ENCODE data around the gene TANGO2.

The TANGO2 gene

DNA sequence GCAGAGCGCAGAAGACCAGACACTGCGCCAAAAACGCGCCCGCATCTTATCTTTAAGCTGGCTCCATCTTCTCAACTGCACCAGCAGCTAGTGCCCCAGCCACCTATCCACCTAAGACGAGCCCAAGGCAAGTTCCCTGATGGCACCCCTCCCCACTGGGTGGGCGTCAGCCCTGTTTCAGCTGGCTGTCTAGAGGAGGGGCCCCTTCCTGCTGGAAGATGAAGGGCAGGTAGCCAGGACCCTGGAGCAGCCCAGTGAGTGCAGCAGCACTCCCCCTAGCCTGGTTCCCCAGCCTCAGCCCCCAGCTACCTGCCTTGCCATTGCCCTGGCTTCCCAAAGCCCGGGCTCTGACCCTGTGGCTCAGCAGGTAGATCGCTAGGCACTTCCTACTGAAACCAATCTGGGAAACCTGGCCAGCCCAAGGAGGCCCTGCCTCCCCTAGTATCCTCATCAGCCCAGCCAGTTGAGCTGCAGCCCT, 32.5 kb upstream of the TANGO2 start:
- H3K9ac ChIP-seq (ENCODE audit: low read depth, low read length): no peak overlapping the region
- no peaks in the 10 kb centered on the region for H3K36me3 ChIP-seq (ENCODE audit: insufficient read depth, low read length)
- peaks cover 21% of the 10 kb centered on the region; the same call in 1 of the 2 replicates for H3K4me1 ChIP-seq (ENCODE audit: insufficient read depth, low read length)
- H3K9me3 ChIP-seq (ENCODE audit: control insufficient read depth, insufficient read depth, low read length): no peaks in the 10 kb centered on the region

- H3K4me1 ChIP-seq (ENCODE audit: insufficient read depth, low read length): peaks cover 15% of the 10 kb centered on the region; the same call in 1 of the 2 replicates
- H3K36me3 ChIP-seq (ENCODE audit: insufficient read depth, low read length): no peaks in the 10 kb centered on the region
- no peaks in the 10 kb centered on the region for H3K9me3 ChIP-seq (ENCODE audit: control insufficient read depth, insufficient read depth, low read length)
- H3K9ac ChIP-seq (ENCODE audit: low read depth, low read length): no peak overlapping the region
Measured at GRCh38 chr22:19988965-19989724, 31.8 kb upstream of the TANGO2 start.

- Histone ChIP-seq H3K9ac (ENCODE audit: low read depth, low read length) (no peak overlapping the region), H3K9me3 (ENCODE audit: control insufficient read depth, insufficient read depth, low read length) (no peaks in the 10 kb centered on the region), H3K4me1 (ENCODE audit: insufficient read depth, low read length) (peaks cover 10% of the 10 kb centered on the region; the same call in 1 of the 2 replicates), H3K36me3 (ENCODE audit: insufficient read depth, low read length) (no peaks in the 10 kb centered on the region)
Measured at GRCh38 chr22:19989725-19990067, 31.2 kb upstream of the TANGO2 start.

GRCh38 chr22:19990188-19990587, 30.7 kb upstream of the TANGO2 start:
- Histone ChIP-seq H3K9me3 (ENCODE audit: control insufficient read depth, insufficient read depth, low read length) (no peaks in the 10 kb centered on the region), H3K36me3 (ENCODE audit: insufficient read depth, low read length) (no peaks in the 10 kb centered on the region), H3K9ac (ENCODE audit: low read depth, low read length) (no peak overlapping the region), H3K4me1 (ENCODE audit: insufficient read depth, low read length) (peaks cover 7% of the 10 kb centered on the region; the same call in 1 of the 2 replicates)

DNA sequence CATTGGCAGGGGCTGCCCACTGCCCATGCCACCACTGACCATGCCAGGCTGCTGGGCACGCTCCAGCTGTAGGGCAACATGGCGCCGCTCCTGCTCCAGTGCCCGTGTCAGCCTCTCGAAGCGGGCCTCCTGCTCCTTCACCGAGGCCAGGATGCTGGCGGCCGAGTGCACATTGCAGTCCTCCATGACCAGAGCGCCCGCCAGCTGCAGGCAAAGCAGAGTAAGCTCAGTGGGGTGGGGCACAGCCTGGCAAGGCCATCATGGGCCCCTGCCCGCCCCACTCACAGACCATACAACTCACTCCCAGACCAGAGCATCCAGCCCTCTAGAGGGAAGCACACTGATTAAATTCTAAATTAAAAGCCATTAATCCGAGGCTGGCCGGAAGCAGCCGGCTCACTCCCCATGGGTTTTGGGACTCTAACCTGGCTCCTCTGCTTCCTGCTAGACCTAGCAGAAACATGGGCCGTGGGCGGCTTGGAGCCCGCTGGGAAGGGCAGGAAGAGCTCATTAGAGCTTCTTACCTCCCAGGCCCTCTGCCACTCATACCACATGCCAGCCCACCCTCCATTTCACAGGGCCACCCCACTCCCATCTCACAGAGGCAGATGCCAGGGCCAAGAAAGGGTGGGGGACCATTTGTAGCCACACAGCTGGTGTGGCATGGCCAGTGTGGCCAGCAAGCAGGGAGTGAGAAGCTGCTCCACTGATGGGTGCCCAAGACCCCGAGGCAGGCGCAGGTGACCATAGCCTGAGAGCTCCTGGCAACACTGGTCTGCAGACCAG, 30.1 kb upstream of the TANGO2 start:
- H3K4me1 ChIP-seq (ENCODE audit: insufficient read depth, low read length): peaks cover 4% of the 10 kb centered on the region; the same call in 1 of the 2 replicates
- H3K9ac ChIP-seq (ENCODE audit: low read depth, low read length): no peak overlapping the region
- H3K36me3 ChIP-seq (ENCODE audit: insufficient read depth, low read length): no peaks in the 10 kb centered on the region
- no peaks in the 10 kb centered on the region for H3K9me3 ChIP-seq (ENCODE audit: control insufficient read depth, insufficient read depth, low read length)

DNA sequence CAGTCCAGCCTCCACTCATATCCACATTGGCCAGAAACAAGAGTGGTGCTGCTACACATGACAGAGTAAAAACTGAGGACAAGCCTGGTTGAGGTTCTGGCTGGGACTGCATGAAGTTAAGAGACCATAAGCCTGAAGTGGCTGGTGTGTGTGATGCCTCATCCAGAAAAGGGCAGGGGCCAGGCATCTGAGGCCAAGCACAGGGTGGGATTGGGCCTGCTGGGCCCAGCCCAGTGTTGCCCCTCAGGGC, 29.6 kb upstream of the TANGO2 start:
- Histone ChIP-seq H3K36me3 (ENCODE audit: insufficient read depth, low read length) (no peaks in the 10 kb centered on the region), H3K9me3 (ENCODE audit: control insufficient read depth, insufficient read depth, low read length) (no peaks in the 10 kb centered on the region), H3K9ac (ENCODE audit: low read depth, low read length) (no peak overlapping the region), H3K4me1 (ENCODE audit: insufficient read depth, low read length) (no peaks in the 10 kb centered on the region; the same call in 1 of the 2 replicates)

DNA sequence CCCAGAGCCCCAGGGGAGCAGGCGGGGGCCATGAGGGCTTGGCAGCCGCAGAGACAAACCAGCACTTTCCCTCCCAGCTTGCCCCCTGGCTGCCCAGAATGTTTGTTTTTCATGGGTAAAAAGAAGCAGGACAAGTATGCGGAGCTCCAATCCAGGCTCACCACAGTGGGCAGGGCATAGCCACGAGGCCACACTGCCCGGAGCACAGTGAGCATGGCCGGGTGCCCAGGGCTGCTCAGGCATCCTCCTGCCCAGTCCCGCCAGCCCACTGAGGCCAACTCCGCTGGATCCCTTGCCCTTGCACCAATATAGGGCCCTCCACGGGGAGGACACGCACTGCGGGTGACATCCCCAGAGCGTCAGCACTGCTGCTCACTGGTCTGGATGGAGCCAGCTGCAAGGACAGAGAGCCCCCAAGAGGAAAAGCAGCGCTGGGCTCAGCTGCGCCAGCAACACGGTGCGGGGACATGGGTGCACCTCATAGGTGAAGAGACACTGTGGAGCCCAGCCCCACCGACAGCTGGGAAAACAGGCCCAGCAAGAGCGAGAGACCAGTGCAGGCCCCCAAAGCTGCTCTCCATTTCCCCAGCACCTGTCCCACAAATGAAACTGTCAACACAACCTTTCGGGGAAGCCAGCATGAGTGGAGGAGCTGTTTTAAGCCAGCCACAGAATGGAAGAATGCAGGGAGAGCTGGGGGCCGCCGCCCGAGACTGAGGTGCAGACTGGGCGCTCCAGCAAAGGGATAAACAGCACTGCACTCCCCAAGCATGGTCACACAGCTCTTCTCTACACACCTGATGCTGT, 29.1 kb upstream of the TANGO2 start:
- H3K9ac ChIP-seq (ENCODE audit: low read depth, low read length): no peak overlapping the region

GRCh38 chr22:19992481-19992911, 28.4 kb upstream of the TANGO2 start:
- H3K9me3 ChIP-seq (ENCODE audit: control insufficient read depth, insufficient read depth, low read length): no peaks in the 10 kb centered on the region
- H3K36me3 ChIP-seq (ENCODE audit: insufficient read depth, low read length): no peaks in the 10 kb centered on the region
- H3K4me1 ChIP-seq (ENCODE audit: insufficient read depth, low read length): no peaks in the 10 kb centered on the region; the same call in 1 of the 2 replicates
- H3K9ac ChIP-seq (ENCODE audit: low read depth, low read length): no peak overlapping the region

More for the DNA sequence above, 29.1 kb upstream of the TANGO2 start:
- no peaks in the 10 kb centered on the region for H3K9me3 ChIP-seq (ENCODE audit: control insufficient read depth, insufficient read depth, low read length)
- no peaks in the 10 kb centered on the region for H3K36me3 ChIP-seq (ENCODE audit: insufficient read depth, low read length)
- H3K4me1 ChIP-seq (ENCODE audit: insufficient read depth, low read length): no peaks in the 10 kb centered on the region; the same call in 1 of the 2 replicates

- Histone ChIP-seq H3K4me1 (ENCODE audit: insufficient read depth, low read length) (no peaks in the 10 kb centered on the region), H3K36me3 (ENCODE audit: insufficient read depth, low read length) (no peaks in the 10 kb centered on the region), H3K9me3 (ENCODE audit: control insufficient read depth, insufficient read depth, low read length) (no peaks in the 10 kb centered on the region), H3K9ac (ENCODE audit: low read depth, low read length) (no peak overlapping the region)
Measured at GRCh38 chr22:19992921-19993355, 28.0 kb upstream of the TANGO2 start.

GRCh38 chr22:19993926-19994325, 27.0 kb upstream of the TANGO2 start:
- Histone ChIP-seq H3K36me3 (ENCODE audit: insufficient read depth, low read length) (no peaks in the 10 kb centered on the region), H3K9ac (ENCODE audit: low read depth, low read length) (no peak overlapping the region), H3K4me1 (ENCODE audit: insufficient read depth, low read length) (peaks cover 2% of the 10 kb centered on the region; the same call in 1 of the 2 replicates), H3K9me3 (ENCODE audit: control insufficient read depth, insufficient read depth, low read length) (no peaks in the 10 kb centered on the region)

DNA sequence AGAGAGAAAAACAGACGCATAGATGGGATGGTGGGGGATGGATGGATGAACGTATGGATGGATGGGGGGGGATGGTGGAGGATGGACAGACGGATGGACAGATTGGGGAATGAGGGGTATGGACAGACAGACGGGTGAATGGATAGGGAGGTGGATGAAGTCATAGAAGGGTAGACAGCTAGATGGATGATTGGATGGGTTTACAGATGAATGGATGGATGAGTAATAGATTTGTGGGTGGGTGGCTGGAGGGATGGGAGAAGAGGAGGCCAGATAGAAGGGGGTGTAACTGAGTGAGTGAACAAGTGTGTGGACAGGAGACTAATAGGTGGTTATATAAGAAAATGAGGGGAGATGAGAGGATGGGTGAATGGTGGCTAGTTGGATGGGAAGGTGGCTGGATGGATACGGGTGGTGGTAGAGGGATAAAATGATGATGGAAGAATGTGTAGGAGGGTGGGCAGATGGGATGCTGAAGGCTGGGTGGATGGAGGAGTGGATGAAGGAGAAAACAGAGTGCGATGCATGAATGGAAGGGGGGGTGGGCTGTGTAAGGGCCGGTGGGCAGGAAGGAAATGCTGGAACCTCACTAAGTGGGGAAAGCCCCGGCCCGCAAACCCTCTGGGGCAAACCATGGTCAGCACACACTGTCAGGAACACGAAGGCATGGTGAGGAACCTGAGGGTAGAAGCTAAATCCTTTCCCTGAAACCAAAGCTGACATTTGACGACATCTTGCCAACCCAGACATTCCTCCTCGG, 25.9 kb upstream of the TANGO2 start:
- Histone ChIP-seq H3K9me3 (ENCODE audit: control insufficient read depth, insufficient read depth, low read length) (no peaks in the 10 kb centered on the region), H3K4me1 (ENCODE audit: insufficient read depth, low read length) (peaks cover 9% of the 10 kb centered on the region; the same call in 1 of the 2 replicates), H3K9ac (ENCODE audit: low read depth, low read length) (no peak overlapping the region)

DNA sequence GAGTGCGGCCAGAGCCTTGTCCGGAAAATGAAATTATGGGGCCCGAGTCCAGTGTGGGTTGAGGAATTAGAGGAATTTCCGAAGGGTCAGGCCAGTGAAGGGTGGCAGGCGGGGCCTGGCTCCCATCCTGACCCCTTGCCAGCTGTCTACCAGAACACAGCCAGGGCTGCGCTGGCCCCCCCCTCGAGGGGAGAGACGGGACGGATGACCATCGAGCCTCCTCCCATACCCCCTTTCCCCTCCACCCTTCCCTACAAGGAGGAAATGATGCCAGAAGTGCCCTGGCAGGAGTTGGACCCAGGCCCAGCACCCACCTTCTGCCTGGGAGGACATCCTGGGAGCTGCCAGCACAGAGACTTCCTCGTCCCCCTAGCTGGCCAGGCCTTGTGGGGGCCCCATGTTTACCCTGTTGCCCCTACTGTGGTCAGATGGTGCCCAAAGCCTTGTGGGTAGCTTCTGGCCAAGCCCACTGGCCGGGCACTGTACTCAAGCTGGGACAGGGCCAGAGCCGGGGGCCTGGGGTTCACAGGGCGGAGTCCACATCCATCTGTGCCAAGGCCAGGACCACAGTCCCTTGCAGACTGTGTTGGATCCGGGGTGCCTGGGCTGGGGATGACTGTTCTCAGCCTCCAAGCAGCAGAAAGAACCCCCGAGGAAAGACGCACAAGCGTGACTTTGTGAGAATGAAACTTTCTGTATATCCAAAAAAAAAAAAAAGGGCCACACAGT, 25.1 kb upstream of the TANGO2 start:
- no peaks in the 10 kb centered on the region for H3K9me3 ChIP-seq (ENCODE audit: control insufficient read depth, insufficient read depth, low read length)
- peaks cover 10% of the 10 kb centered on the region; the same call in 1 of the 2 replicates for H3K4me1 ChIP-seq (ENCODE audit: insufficient read depth, low read length)
- H3K36me3 ChIP-seq (ENCODE audit: insufficient read depth, low read length): no peaks in the 10 kb centered on the region
- H3K9ac ChIP-seq (ENCODE audit: low read depth, low read length): no peak overlapping the region

More for the DNA sequence above, 25.9 kb upstream of the TANGO2 start:
- H3K36me3 ChIP-seq (ENCODE audit: insufficient read depth, low read length): no peaks in the 10 kb centered on the region

DNA sequence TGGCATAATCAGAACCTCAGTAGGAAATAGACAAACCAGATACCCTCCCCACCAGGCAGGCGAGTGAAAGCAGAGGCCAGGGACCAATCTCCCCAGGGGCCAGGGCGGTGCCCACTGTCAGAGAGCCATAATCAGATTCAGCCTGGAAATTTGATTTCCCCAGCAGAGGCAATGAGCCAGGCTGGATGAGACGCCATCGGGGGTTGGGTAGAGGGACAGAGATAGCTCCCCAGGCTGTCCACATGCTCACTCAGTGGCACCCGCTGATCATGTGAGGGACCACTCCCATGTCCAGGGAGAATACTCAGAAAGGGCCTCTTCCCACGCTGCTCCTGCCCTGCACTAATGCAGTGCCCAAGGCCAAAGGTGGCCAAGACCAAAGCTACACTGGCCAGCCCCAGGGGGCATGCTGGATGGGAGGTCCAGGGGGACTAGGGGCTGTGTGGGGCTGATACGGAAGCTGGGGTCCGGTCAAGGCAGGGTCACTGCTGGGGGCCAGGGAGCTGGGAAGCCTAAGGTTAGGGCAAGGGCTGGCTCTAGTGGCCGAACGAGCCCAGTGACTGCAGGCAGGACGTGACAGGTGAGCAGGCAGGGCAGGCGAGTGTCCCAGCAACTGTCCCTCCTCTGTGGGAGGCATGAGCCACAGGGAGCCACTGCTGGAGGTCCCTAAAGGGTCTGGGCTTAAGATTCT, 24.1 kb upstream of the TANGO2 start:
- Histone ChIP-seq H3K4me1 (ENCODE audit: insufficient read depth, low read length) (peaks cover 10% of the 10 kb centered on the region; the same call in 1 of the 2 replicates), H3K36me3 (ENCODE audit: insufficient read depth, low read length) (no peaks in the 10 kb centered on the region), H3K9me3 (ENCODE audit: control insufficient read depth, insufficient read depth, low read length) (no peaks in the 10 kb centered on the region), H3K9ac (ENCODE audit: low read depth, low read length) (no peak overlapping the region)
